NCI-H82 treated with DMSO at 0.1 percent for 48 hours (cell line): ENCODE measurements around the gene TEC.

Experiments
- DNase-seq: peaks from one replicate; lab custom pipeline; 2025; ENCODE audit not compliant: unreplicated experiment; lab: John Stamatoyannopoulos, UW

TEC gene

DNA sequence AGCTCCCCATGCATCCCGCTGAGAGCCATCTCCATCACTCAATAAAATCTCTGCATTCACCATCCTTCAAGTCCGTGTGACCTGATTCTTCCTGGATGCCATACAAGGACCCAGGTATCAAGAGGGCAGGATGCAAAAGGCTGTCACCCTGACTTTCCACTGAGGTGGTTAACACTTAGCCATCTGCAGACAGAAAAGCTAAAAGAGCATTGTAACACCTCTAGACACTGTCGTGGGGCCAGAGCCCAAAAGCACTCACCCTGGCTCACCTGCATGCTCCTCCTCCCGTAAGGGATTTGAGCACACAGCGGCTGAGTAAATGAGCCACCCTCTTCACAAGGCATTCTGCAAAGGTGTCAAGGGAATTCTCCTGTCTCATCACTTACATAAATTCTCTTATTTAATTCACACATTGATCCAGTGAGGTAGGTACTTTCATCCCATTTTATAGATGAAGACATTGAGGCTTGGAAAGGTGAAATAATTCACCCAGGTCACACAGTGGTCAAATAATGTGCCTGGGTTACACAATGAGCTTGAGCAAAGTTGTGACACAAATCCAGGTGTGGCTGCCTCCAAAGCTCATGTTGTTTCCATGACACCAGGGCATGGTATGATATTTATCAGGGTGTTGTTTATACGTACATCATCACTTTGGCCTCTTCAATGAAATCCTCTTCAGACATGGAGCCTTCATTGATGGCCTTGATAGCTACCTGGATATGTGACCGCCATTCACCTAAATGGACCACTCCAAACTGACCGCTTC is 183.6 kb downstream of the TEC start:
- DNase-seq: no peak
